ENCODE results near the gene MST1.

MST1 gene

DNA sequence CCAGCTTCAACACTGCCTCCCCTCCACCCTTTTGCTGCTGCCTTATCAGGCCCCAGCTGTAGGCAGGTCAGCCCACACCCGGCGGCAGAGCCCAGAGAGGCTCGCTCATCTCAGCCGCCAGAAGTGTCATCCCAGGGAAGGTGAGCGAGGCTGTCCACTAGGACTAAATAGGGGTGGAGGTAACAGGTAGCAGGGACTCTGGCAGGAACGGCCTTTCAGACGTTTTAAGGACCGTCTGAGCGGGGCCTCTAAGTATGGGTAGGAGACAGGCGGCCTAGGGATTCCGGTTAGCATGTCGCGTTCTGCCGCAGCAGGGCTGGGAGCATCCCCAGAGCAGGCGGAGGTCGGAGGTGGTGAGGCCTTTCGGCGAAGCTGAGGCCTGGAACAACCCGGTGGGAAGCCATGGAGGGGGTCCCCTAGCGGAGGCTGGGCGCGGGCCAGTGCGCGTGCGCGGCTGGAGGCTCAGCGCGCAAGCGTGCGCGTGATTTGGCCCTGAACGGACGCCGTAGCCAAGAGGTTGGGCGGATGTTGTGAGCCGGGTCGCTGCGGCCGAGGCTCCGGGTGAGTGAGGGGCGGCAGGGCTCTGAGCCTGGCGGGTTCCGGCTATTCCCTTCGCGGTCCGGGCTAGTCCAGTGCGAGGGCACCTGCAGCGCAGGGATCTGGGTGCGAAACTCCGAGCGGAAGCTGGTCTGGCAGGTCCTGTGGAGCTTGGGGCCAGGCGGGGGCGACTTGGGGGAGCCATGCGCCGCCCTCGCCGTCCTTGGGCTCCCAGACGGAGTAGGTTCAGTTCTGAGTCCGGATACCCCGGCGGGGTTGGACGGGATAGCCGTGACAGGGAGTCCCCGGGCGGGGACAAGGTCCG is at the start of gene MST1, which contains the start of gene RNF123:
MST1 (minus strand) TSS at position 429 of the 862 bp plus-strand sequence. CDS start 783 bp downstream, outside the sequence.
RNF123 (plus strand) TSS at position 512 of the 862 bp plus-strand sequence. CDS start 1,609 bp downstream, outside the sequence.
- H3K4me3 ChIP-seq (ENCODE audit: low read length), result peak within 1 kb of the TSS; percentile 92
- peak; percentile 33 for TF ChIP-seq CTCF (IDR thresholded peaks at IDR 0.05; ENCODE audit: insufficient read depth, low read depth, low read length, missing control alignments)
- peak; percentile 87 for DNase-seq (ENCODE audit: low read depth)

DNA sequence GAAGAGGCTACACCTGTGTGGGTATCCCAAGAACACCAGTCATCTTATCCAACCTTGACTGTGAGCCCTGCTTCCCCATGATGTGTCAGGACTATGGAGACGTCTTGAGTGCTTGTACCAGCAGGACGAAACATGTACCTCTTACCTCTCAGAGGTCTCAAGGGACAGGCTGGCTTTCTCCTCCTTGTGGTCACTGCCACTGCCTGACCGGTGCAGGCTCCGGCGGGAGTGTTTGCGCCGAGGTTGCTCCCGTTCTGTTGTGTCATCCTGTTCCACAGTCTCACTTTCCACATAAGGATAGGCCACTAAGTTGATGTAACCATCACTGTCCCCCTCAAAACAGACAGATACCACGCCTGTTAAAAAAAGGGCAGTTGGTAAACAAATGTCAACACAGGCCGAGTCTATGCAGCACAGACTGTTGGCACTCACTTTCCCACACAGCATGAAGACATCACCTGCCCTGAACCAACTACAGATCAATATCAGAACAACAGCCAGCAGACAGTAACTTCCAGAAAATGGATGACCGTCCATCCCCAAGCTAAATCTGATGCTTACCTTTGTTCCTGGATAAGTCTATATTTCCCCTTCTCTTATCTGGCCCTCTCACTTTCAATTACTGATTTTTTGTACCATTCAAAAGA is 48.9 kb upstream of the MST1 start:
- H3K4me3 ChIP-seq (ENCODE audit: low read length), result no peak overlapping the region
- TF ChIP-seq CTCF (IDR thresholded peaks at IDR 0.05; ENCODE audit: insufficient read depth, low read depth, low read length, missing control alignments), result no peak
- DNase-seq (ENCODE audit: low read depth), result no peak

DNA sequence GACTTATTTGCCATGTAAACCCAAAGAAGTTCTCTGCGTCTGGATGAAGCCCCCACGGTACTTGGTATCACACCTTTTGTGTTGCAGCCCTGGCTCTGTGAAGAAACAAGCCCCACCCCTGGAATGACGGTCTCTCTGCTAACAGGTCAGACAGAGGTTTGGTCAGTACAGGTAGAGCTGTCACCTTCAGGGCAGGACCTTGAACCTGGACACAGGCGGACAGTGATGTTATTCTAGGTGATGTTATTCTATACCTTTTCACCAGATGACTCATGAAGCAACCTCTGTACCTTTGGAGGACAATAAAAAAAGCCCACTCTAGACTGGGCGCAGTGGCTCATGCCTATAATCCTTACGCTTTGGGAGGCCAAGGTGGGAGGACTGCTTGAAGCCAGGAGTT is 45.5 kb upstream of the MST1 start:
- no peak overlapping the region for H3K4me3 ChIP-seq (ENCODE audit: low read length)
- no peak for DNase-seq (ENCODE audit: low read depth)
- TF ChIP-seq CTCF (IDR thresholded peaks at IDR 0.05; ENCODE audit: insufficient read depth, low read depth, low read length, missing control alignments), result no peak

DNA sequence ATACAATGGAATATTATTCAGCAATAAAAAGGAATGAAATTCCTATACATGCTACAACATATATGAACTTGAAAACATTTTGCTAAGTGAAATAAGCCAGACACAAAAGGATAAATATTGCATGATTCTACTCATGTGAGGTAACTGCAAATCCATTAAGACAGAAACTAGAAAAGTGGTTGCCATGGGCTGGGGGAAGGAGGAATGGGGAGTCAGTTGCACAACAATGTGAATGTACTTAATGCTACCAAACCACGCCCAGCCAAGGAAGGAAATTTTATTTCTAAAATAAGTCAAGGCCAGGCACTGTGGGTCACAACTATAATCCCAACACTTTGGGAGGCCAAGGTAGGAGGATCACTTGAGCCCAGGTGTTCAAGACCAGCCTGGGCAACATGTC is 44.3 kb upstream of the MST1 start:
- peak; percentile 42 for DNase-seq (ENCODE audit: low read depth)
- no peak for TF ChIP-seq CTCF (IDR thresholded peaks at IDR 0.05; ENCODE audit: insufficient read depth, low read depth, low read length, missing control alignments)
- no peak overlapping the region for H3K4me3 ChIP-seq (ENCODE audit: low read length)

DNA sequence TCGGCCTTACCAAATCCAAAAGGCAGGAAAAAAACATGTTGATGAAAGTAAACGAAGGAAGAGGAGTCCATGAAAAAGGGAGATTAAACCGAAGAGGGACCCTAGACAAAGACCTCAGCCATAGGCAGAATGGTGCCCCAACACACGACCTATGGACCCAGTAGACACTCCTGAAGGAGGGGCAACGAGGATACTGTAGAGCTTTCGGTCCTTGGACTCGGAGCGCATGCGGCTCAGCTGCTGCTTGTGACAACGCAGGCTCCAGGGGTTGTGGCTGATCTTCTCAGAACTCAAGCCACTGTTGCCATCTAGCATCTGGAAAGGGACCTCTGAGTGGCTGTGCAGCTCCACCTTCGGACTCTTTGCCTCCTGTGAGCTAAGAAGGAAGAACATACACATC is 43.3 kb upstream of the MST1 start:
- DNase-seq (ENCODE audit: low read depth), result no peak
- no peak for TF ChIP-seq CTCF (IDR thresholded peaks at IDR 0.05; ENCODE audit: insufficient read depth, low read depth, low read length, missing control alignments)
- H3K4me3 ChIP-seq (ENCODE audit: low read length), result no peak overlapping the region

GRCh38 chr3:49729966-49730609 is 40.8 kb upstream of the MST1 start:
- H3K4me3 ChIP-seq (ENCODE audit: low read length), result no peak overlapping the region
- no peak for DNase-seq (ENCODE audit: low read depth)
- TF ChIP-seq CTCF (IDR thresholded peaks at IDR 0.05; ENCODE audit: insufficient read depth, low read depth, low read length, missing control alignments), result no peak

All from epithelial cell of esophagus (primary cell).